NCI-H1930 (cell line): ENCODE data around the gene UBR2.
"Not testable (repeated sequence)": the region's sequence is repeated elsewhere in the genome, so short reads cannot be mapped to it uniquely, and the experiment has no call there.

Experiments
- DNase-seq, 2 experiments: peaks; one replicate each; lab custom pipeline; 2025; lab: John Stamatoyannopoulos, UW

Gene UBR2

GRCh38 chr6:42618105-42618504, 54.3 kb downstream of the UBR2 start:
- no peak for DNase-seq

GRCh38 chr6:42618686-42619085, 54.9 kb downstream of the UBR2 start:
- DNase-seq: no peak

- no peak for DNase-seq
Observed at GRCh38 chr6:42619963-42620362, 56.1 kb downstream of the UBR2 start.

- DNase-seq: no peak
Observed at GRCh38 chr6:42624601-42625000, 60.8 kb downstream of the UBR2 start.

- DNase-seq: no peak
Observed at GRCh38 chr6:42627044-42627443, 63.2 kb downstream of the UBR2 start.

- DNase-seq: no peak
Observed at GRCh38 chr6:42627674-42628073, 63.8 kb downstream of the UBR2 start.

GRCh38 chr6:42628604-42629003, 64.8 kb downstream of the UBR2 start:
- DNase-seq: no peak

- no peak for DNase-seq
Observed at GRCh38 chr6:42629845-42630244, 66.0 kb downstream of the UBR2 start.

GRCh38 chr6:42637681-42638080, 73.9 kb downstream of the UBR2 start:
- DNase-seq: no peak

GRCh38 chr6:42642794-42643193, 79.0 kb downstream of the UBR2 start:
- no peak for DNase-seq

- no peak for DNase-seq
Observed at GRCh38 chr6:42644211-42644610, 80.4 kb downstream of the UBR2 start.

- no peak for DNase-seq
Observed at GRCh38 chr6:42652024-42652746, 88.4 kb downstream of the UBR2 start.

GRCh38 chr6:42653851-42654250, 90.0 kb downstream of the UBR2 start:
- DNase-seq: no peak

GRCh38 chr6:42659806-42660205, 96.0 kb downstream of the UBR2 start:
- no peak for DNase-seq

- peak; percentile 20 to 65 for DNase-seq
Observed at GRCh38 chr6:42661540-42662153, 97.8 kb downstream of the UBR2 start.

GRCh38 chr6:42664718-42665117, 100.9 kb downstream of the UBR2 start:
- no peak for DNase-seq

GRCh38 chr6:42674368-42674767, 110.5 kb downstream of the UBR2 start:
- not testable (repeated sequence) for DNase-seq

GRCh38 chr6:42674780-42675179, 111.0 kb downstream of the UBR2 start:
- DNase-seq: no peak

GRCh38 chr6:42679358-42679757, 115.5 kb downstream of the UBR2 start:
- no peak for DNase-seq

- no peak for DNase-seq
Observed at GRCh38 chr6:42688281-42688680, 124.5 kb downstream of the UBR2 start.

- DNase-seq: no peak
Observed at GRCh38 chr6:42689371-42689770, 125.5 kb downstream of the UBR2 start.

- no peak for DNase-seq
Observed at GRCh38 chr6:42690151-42690702, 126.4 kb downstream of the UBR2 start.

- DNase-seq: no peak
Observed at GRCh38 chr6:42690872-42691271, 127.0 kb downstream of the UBR2 start.
